Measurements from ENCODE around the gene FAM24A. TPM values are rescaled to one million over a fixed set of nuclear protein-coding genes. Genes with fewer than 3 reads are reported as not detected.

Gene FAM24A
- total RNA-seq, 1 experiment from 2014 or later = not detected

- no peaks in the 10 kb centered on the region for H3K36me3 Mint-ChIP-seq (ENCODE audit: insufficient read depth, unreplicated experiment)
- intact Hi-C loops (cut with micrococcal nuclease; ENCODE audit: unreplicated experiment) = no loop called here
- H3K9me3 Mint-ChIP-seq (ENCODE audit: unreplicated experiment) = no peaks in the 10 kb centered on the region
- no peaks in the 10 kb centered on the region for H3K4me1 Mint-ChIP-seq (ENCODE audit: low read depth, unreplicated experiment)
- DNase-seq = peak; percentile 62 to 86
- Histone ChIP-seq H3K4me3 (ENCODE audit: low read depth, low read length) (no peak overlapping the region), H3K27me3 (replicated peaks; ENCODE audit: control insufficient read depth, insufficient read depth, low read length) (no peaks in the 10 kb centered on the region), H3K4me1 (no peaks in the 10 kb centered on the region), H3K36me3 (ENCODE audit: control insufficient read depth, insufficient read depth, low read length) (no peaks in the 10 kb centered on the region), H3K9me3 (no peaks in the 10 kb centered on the region)
- TF ChIP-seq CTCF (IDR thresholded peaks at IDR 0.05; ENCODE audit: insufficient read depth in 1 of 2, low read depth in 1 of 2, low read length in 1 of 2, severe bottlenecking in 1 of 2, unreplicated experiment in 1 of 2) = no peak
- CTCF ChIA-PET = no interaction called here
- no TSS peak for BruUV-seq (replicated peaks)
- H3K4me3 Mint-ChIP-seq (ENCODE audit: unreplicated experiment) = no peak overlapping the region
- H3K27ac Mint-ChIP-seq (ENCODE audit: unreplicated experiment) = no peak overlapping the region
- H3K27me3 Mint-ChIP-seq (ENCODE audit: insufficient read depth, unreplicated experiment) = peaks cover 6% of the 10 kb centered on the region
- POLR2A ChIA-PET = no interaction called here
Observed at GRCh38 chr10:122911889-122912484, 1.6 kb downstream of the FAM24A start.

- intact Hi-C loops (cut with micrococcal nuclease; ENCODE audit: unreplicated experiment) = no loop called here
- POLR2A ChIA-PET = no interaction called here
Observed at GRCh38 chr10:122915700-122916099, 5.3 kb downstream of the FAM24A start.

GRCh38 chr10:122930140-122930539 is 19.7 kb downstream of the FAM24A start:
- H3K4me1 Mint-ChIP-seq (ENCODE audit: low read depth, unreplicated experiment) = no peaks in the 10 kb centered on the region
- intact Hi-C loops (cut with micrococcal nuclease; ENCODE audit: unreplicated experiment) = no loop called here
- no peaks in the 10 kb centered on the region for H3K27me3 Mint-ChIP-seq (ENCODE audit: insufficient read depth, unreplicated experiment)
- H3K36me3 Mint-ChIP-seq (ENCODE audit: insufficient read depth, unreplicated experiment) = no peaks in the 10 kb centered on the region
- no peak overlapping the region for H3K27ac Mint-ChIP-seq (ENCODE audit: unreplicated experiment)
- H3K9me3 Mint-ChIP-seq (ENCODE audit: unreplicated experiment) = no peaks in the 10 kb centered on the region
- Histone ChIP-seq H3K9me3 (no peaks in the 10 kb centered on the region), H3K4me3 (ENCODE audit: low read depth, low read length) (no peak overlapping the region), H3K36me3 (ENCODE audit: control insufficient read depth, insufficient read depth, low read length) (no peaks in the 10 kb centered on the region), H3K4me1 (no peaks in the 10 kb centered on the region), H3K27me3 (replicated peaks; ENCODE audit: control insufficient read depth, insufficient read depth, low read length) (no peaks in the 10 kb centered on the region)
- BruUV-seq (replicated peaks) = no TSS peak
- no peak overlapping the region for H3K4me3 Mint-ChIP-seq (ENCODE audit: unreplicated experiment)
- POLR2A ChIA-PET = no interaction called here
- no peak for DNase-seq
- CTCF ChIA-PET = no interaction called here
- no peak for TF ChIP-seq CTCF (IDR thresholded peaks at IDR 0.05; ENCODE audit: insufficient read depth in 1 of 2, low read depth in 1 of 2, low read length in 1 of 2, severe bottlenecking in 1 of 2, unreplicated experiment in 1 of 2)

More at GRCh38 chr10:122915700-122916099, 5.3 kb downstream of the FAM24A start:
- no peak overlapping the region for H3K4me3 Mint-ChIP-seq (ENCODE audit: unreplicated experiment)
- no peak for DNase-seq
- peaks cover 3% of the 10 kb centered on the region for H3K27me3 Mint-ChIP-seq (ENCODE audit: insufficient read depth, unreplicated experiment)
- no peaks in the 10 kb centered on the region for H3K4me1 Mint-ChIP-seq (ENCODE audit: low read depth, unreplicated experiment)
- Histone ChIP-seq H3K27me3 (replicated peaks; ENCODE audit: control insufficient read depth, insufficient read depth, low read length) (no peaks in the 10 kb centered on the region), H3K4me3 (ENCODE audit: low read depth, low read length) (no peak overlapping the region), H3K36me3 (ENCODE audit: control insufficient read depth, insufficient read depth, low read length) (no peaks in the 10 kb centered on the region), H3K4me1 (no peaks in the 10 kb centered on the region), H3K9me3 (no peaks in the 10 kb centered on the region)
- TF ChIP-seq CTCF (IDR thresholded peaks at IDR 0.05; ENCODE audit: insufficient read depth in 1 of 2, low read depth in 1 of 2, low read length in 1 of 2, severe bottlenecking in 1 of 2, unreplicated experiment in 1 of 2) = no peak
- BruUV-seq (replicated peaks) = no TSS peak
- no peaks in the 10 kb centered on the region for H3K9me3 Mint-ChIP-seq (ENCODE audit: unreplicated experiment)
- no peak overlapping the region for H3K27ac Mint-ChIP-seq (ENCODE audit: unreplicated experiment)
- CTCF ChIA-PET = no interaction called here
- no peaks in the 10 kb centered on the region for H3K36me3 Mint-ChIP-seq (ENCODE audit: insufficient read depth, unreplicated experiment)
